MM.1S (cell line): ENCODE data around the gene FAM20C.

Experiments
- DNase-seq: peaks from one replicate; pipeline ENCODE4 v3.0.0-alpha.2; 2015
- H2AFZ ChIP-seq: fragments of 300-600 bp; sonication (generic); 2 replicates; pipeline ENCODE4 v1.6.0; 2016; ENCODE audit warnings: antibody characterized with exemption, low read length
- H3F3A ChIP-seq: fragments of 300-600 bp; sonication (generic); 2 replicates; pipeline ENCODE4 v1.6.1; 2016; ENCODE audit warnings: mild to moderate bottlenecking, antibody characterized with exemption, low read length, moderate library complexity, mixed read lengths; ENCODE audit not compliant: insufficient read depth
- H3K27ac ChIP-seq: fragments of 300-600 bp; sonication (generic); 2 replicates; pipeline ENCODE4 v1.5.1; 2016; ENCODE audit warnings: mild to moderate bottlenecking, low read length
- H3K27me3 ChIP-seq: fragments of 300-600 bp; sonication (generic); replicated peaks from 2 replicates; pipeline ENCODE4 v1.6.0; 2016; ENCODE audit warnings: low read length; ENCODE audit not compliant: insufficient read depth
- H3K36me3 ChIP-seq: fragments of 300-600 bp; sonication (generic); replicated peaks from 2 replicates; pipeline ENCODE4 v1.6.1; 2016; ENCODE audit warnings: mild to moderate bottlenecking, low read length, mixed read lengths; ENCODE audit not compliant: insufficient read depth
- H3K4me1 ChIP-seq: fragments of 300-600 bp; sonication (generic); 2 replicates; pipeline ENCODE4 v1.6.1; 2016; ENCODE audit warnings: low read length, mixed read lengths
- H3K4me2 ChIP-seq: fragments of 300-600 bp; sonication (generic); 2 replicates; pipeline ENCODE4 v1.6.0; 2016; ENCODE audit warnings: low read depth, low read length
- H3K4me3 ChIP-seq: fragments of 300-600 bp; sonication (generic); 2 replicates; pipeline ENCODE4 v1.5.1; 2016; ENCODE audit warnings: low read length, mixed read lengths
- H3K79me2 ChIP-seq: fragments of 300-600 bp; sonication (generic); 2 replicates; pipeline ENCODE4 v1.6.1; 2016; ENCODE audit warnings: mixed run types, low read length, mixed read lengths
- H3K9ac ChIP-seq: fragments of 300-600 bp; sonication (generic); 2 replicates; pipeline ENCODE4 v1.6.1; 2016; ENCODE audit warnings: low read length, mixed read lengths
- H3K9me2 ChIP-seq: fragments of 300-600 bp; sonication (generic); replicated peaks from 2 replicates; pipeline ENCODE4 v1.6.1; 2016; ENCODE audit warnings: mild to moderate bottlenecking, low read length, mixed read lengths; ENCODE audit not compliant: insufficient read depth
- H3K9me3 ChIP-seq: fragments of 300-600 bp; sonication (generic); replicated peaks from 2 replicates; pipeline ENCODE4 v1.6.1; 2016; ENCODE audit warnings: mild to moderate bottlenecking, low read length, mixed read lengths; ENCODE audit not compliant: insufficient read depth
- H4K20me1 ChIP-seq: fragments of 300-600 bp; sonication (generic); 2 replicates; pipeline ENCODE4 v1.6.1; 2016; ENCODE audit warnings: mild to moderate bottlenecking, low read length, moderate library complexity, mixed read lengths; ENCODE audit not compliant: insufficient read depth
- EZH2 ChIP-seq: fragments of 300-600 bp; sonication (generic); optimal IDR thresholded peaks from 2 replicates; pipeline ENCODE3; 2017; ENCODE audit warnings: low read depth, mild to moderate bottlenecking, antibody characterized with exemption, low read length, mixed read lengths
- EZH2phosphoT487 ChIP-seq: fragments of 300-600 bp; sonication (generic); IDR thresholded peaks from 2 replicates; pipeline ENCODE4 v1.6.1; 2018; ENCODE audit warnings: antibody characterized with exemption, low read length
- TF ChIP-seq, protein P1 (sequence below): fragments of 300-600 bp; sonication (generic); IDR thresholded peaks from 2 replicates; pipeline ENCODE4 v1.5.1; 2016; ENCODE audit warnings: antibody characterized with exemption, low read length, mixed read lengths

FAM20C gene

DNA sequence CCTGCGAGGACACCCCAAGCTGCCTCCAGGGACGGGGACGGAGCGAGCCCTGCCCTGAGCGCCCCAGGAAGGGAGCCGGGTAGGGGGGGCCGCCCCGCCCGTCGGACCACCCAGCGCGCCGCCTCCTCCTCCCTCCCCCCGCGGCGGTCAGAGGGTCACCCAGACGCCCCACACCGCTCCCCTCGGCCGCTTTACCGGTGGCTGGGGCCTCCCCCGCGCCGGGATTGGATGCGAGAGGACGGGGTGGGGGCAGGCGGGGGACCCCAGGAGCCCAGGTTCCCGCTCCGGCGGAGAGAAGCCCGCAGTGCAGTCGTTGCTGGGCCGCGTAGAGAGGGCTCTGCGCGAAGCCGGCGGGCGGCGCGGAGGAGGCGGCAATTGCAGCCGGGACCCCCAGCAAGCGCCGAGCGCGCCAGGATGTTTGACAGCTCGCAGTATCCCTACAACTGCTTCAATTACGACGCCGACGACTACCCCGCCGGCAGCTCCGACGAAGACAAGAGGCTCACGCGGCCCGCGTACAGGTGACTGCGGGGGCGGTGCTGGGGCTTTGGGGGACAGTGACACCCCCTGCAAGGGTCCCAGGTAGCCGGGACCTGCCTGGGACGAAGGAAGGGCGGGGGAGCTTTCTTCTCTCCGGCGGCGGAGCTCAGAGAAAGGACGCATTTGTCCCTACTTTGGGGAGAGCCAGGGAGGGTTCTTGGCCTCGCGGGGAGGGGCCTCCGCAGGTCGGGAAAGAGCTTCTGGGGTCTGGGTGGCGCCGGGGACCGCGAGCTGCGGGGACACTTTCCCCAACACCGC, 97.6 kb downstream of the FAM20C start, which contains the start of gene FOXL3:
TSS of gene FOXL3 (plus strand) at position 415 of the 798 bp plus-strand sequence. CDS start at position 415, 0 bp downstream.
- DNase-seq = no peak
- Histone ChIP-seq H2AFZ (no peak within 1 kb of the TSS), H3K4me2 (no peak within 1 kb of the TSS), H3K9ac (no peak within 1 kb of the TSS), H4K20me1 (no peaks in the 10 kb centered on the region), H3K79me2 (no peaks in the 10 kb centered on the region), H3K4me1 (no peaks in the 10 kb centered on the region), H3K9me2 (no peaks in the 10 kb centered on the region), H3K9me3 (no peaks in the 10 kb centered on the region), H3K27ac (no peak within 1 kb of the TSS), H3K4me3 (no peak within 1 kb of the TSS), H3K36me3 (no peaks in the 10 kb centered on the region), H3K27me3 (peaks cover 3% of the 10 kb centered on the region; the same call in 1 of the 2 replicates), H3F3A (no peaks in the 10 kb centered on the region)
- TF ChIP-seq EZH2phosphoT487 = no peak
- TF ChIP-seq EZH2 = no peak
- TF ChIP-seq, protein P1, sequence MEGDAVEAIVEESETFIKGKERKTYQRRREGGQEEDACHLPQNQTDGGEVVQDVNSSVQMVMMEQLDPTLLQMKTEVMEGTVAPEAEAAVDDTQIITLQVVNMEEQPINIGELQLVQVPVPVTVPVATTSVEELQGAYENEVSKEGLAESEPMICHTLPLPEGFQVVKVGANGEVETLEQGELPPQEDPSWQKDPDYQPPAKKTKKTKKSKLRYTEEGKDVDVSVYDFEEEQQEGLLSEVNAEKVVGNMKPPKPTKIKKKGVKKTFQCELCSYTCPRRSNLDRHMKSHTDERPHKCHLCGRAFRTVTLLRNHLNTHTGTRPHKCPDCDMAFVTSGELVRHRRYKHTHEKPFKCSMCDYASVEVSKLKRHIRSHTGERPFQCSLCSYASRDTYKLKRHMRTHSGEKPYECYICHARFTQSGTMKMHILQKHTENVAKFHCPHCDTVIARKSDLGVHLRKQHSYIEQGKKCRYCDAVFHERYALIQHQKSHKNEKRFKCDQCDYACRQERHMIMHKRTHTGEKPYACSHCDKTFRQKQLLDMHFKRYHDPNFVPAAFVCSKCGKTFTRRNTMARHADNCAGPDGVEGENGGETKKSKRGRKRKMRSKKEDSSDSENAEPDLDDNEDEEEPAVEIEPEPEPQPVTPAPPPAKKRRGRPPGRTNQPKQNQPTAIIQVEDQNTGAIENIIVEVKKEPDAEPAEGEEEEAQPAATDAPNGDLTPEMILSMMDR = no peak

DNA sequence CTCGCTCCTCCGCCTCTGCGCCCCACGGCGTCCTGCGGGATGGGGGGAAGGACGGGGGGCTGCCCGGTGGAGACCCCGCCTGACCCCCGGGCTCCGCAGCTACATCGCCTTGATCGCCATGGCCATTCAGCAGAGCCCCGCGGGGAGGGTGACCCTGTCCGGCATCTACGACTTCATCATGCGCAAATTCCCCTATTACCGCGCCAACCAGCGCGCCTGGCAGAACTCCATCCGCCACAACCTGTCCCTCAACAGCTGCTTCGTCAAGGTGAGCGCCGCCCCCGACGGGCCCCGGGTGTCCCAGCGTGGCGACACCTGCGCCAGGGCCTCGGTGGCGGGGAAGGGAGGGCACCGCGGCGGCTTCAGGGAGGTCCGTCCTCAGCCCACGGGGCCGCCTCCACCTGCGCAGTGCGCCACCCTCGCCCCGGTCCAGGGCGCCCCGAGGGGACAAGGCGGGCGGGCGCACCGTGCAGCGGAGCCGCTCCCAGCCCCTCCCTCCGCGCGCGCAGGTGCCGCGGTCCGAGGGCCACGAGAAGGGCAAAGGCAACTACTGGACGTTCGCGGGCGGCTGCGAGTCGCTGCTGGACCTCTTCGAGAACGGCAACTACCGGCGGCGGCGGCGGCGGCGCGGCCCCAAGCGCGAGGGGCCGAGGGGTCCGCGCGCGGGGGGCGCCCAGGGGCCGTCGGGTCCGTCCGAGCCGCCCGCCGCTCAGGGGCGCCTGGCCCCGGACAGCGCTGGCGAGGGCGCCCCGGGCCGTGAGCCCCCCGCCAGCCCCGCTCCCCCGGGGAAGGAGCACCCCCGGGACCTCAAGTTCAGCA, 98.4 kb downstream of the FAM20C start:
- TF ChIP-seq, protein P1 = no peak
- no peak for TF ChIP-seq EZH2phosphoT487
- TF ChIP-seq EZH2 = no peak
- Histone ChIP-seq H3K4me1 (no peaks in the 10 kb centered on the region), H3F3A (no peaks in the 10 kb centered on the region), H3K27me3 (peaks cover 1% of the 10 kb centered on the region; the same call in 1 of the 2 replicates), H3K27ac (no peak overlapping the region), H2AFZ (no peak overlapping the region), H3K9me3 (no peaks in the 10 kb centered on the region), H3K79me2 (no peaks in the 10 kb centered on the region), H3K4me2 (no peak overlapping the region), H3K4me3 (no peak overlapping the region), H3K9me2 (no peaks in the 10 kb centered on the region), H3K9ac (no peak overlapping the region), H4K20me1 (no peaks in the 10 kb centered on the region), H3K36me3 (no peaks in the 10 kb centered on the region)
- DNase-seq = no peak

DNA sequence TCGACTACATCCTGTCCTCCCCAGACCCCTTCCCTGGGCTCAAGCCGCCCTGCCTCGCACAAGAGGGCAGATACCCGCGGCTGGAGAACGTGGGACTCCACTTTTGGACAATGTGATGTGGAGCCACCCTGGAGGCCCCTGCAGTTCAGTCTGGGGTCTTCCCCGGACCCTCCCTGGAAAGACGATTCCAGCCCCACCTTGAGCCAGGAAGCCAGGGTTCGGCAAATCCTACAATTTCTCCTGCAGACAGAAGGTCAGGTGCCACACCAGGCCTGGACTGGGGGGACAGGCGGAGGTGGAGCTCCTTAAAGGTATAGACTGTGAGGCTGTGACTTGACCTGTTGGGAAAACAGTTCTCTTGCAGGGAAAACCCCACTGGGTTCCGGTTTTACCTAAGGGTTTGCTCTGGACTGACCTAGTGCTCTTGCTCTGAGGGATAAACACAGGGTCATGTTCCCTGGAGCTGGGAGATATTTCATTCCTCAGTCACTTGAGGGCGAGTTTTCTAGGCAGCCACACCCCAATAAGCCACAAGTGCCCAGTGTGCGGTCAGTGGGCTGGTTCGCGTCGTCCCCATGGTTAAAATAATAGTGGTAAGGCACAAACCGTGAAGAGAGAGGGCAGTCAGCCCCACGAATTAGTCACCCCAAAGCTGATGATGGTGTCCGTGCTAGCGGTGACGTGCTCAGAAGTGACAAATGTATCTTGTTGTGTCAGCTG, 99.2 kb downstream of the FAM20C start:
- Histone ChIP-seq H3K4me2 (no peak overlapping the region), H3K27ac (no peak overlapping the region), H3K27me3 (no peaks in the 10 kb centered on the region)

More for the DNA sequence above, 99.2 kb downstream of the FAM20C start:
- no peaks in the 10 kb centered on the region for H4K20me1 ChIP-seq
- no peaks in the 10 kb centered on the region for H3K4me1 ChIP-seq
- no peaks in the 10 kb centered on the region for H3K79me2 ChIP-seq
- H3F3A ChIP-seq = no peaks in the 10 kb centered on the region
- no peaks in the 10 kb centered on the region for H3K9me2 ChIP-seq
- H3K9me3 ChIP-seq = no peaks in the 10 kb centered on the region
- H3K4me3 ChIP-seq = no peak overlapping the region
- H3K9ac ChIP-seq = no peak overlapping the region
- H3K36me3 ChIP-seq = no peaks in the 10 kb centered on the region
- no peak for DNase-seq
- TF ChIP-seq EZH2 = no peak
- TF ChIP-seq, protein P1 = no peak
- no peak overlapping the region for H2AFZ ChIP-seq
